Epithelial cell of alveolus of lung (primary cell): ENCODE results near the gene TP53BP2. TPM values are rescaled to one million over a fixed set of nuclear protein-coding genes. Genes with fewer than 3 reads are reported as not detected.

Experiments
- total RNA-seq: library from RNA; depleted of rRNA; stranded (reverse); fragments of >200 nt; gene quantifications from 2 replicates; pipeline ENCODE4 v1.2.1, GENCODE V29; 2015

The TP53BP2 gene
- 21.9 and 38.5 TPM in 2 replicates for total RNA-seq

GRCh38 chr1:223845810-223846682, at the start of gene TP53BP2:
Gene TP53BP2 (minus strand): TSS chr1:223845947. CDS start chr1:223845680, 267 bp downstream.

Other genes starting within 250 kb of the TP53BP2 start
- 0.26 TPM in 1 of 2 replicates, not detected in the other for gene CAPN8, start 180.2 kb downstream of the TP53BP2 start, total RNA-seq
- gene CAPN2, start 133.4 kb downstream of the TP53BP2 start, total RNA-seq, result 69.7 and 187 TPM in 2 replicates